Epithelial cell of esophagus (primary cell): ENCODE measurements around the gene HSD17B3.

Source experiments
- DNase-seq: peaks from one replicate; pipeline ENCODE4 v3.0.0; 2010; ENCODE audit warnings: low read depth
- H3K4me3 ChIP-seq: 2 replicates; pipeline ENCODE4 v1.5.1; 2011; ENCODE audit warnings: mild to moderate bottlenecking, low read length, control low read depth
- CTCF ChIP-seq: IDR thresholded peaks from 2 replicates; pipeline ENCODE4 v1.5.1; 2011; ENCODE audit warnings: low read depth, mild to moderate bottlenecking, low read length, control low read depth, inconsistent platforms; ENCODE audit not compliant: insufficient read depth; ENCODE audit errors: missing control alignments

The HSD17B3 gene

GRCh38 chr9:96251451-96251850, 50.5 kb downstream of the HSD17B3 start:
- H3K4me3 ChIP-seq, result no peak overlapping the region
- TF ChIP-seq CTCF, result no peak
- peak; percentile 93 for DNase-seq

DNA sequence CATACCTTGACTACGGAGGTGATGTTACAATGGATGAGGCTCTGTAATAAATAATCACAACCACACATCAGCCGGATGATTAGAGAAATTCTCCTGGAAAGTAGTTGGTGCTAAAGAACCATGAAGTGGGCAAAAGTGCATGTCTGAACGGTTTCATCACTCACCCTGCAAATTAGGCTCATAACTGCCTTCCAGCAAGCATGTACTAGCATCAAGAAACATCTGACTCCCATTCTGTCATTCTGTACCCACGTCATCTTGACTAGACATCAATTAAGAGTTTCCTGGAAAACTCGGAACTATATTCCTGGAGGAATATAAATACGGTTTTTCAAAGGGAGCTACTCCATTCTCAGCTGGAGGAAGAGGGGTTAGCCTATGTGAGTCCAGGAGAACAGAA, 52.2 kb downstream of the HSD17B3 start:
- no peak overlapping the region for H3K4me3 ChIP-seq
- TF ChIP-seq CTCF, result no peak
- peak; percentile 27 for DNase-seq

- no peak for DNase-seq
- H3K4me3 ChIP-seq, result no peak overlapping the region
- no peak for TF ChIP-seq CTCF
Observed at GRCh38 chr9:96246267-96246671, 55.7 kb downstream of the HSD17B3 start.

DNA sequence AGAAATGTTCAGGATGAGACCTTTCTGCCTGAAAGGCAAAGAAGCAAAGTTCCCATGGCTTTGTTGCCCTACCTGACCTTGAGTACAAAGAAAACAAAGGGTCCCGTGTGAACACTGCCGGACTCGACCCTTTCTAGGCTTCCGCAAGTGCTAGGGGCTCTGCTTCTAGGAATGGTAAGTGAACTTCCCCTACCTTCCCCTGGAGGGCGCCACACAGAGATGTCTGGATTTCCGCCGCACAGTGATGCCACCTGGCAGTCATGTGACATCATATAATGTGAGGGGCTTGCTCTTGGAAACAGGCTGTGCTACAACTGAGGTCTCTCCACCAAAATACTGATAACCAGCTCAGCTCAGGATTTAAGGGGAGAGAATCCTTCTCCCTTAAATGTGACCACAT, 56.6 kb downstream of the HSD17B3 start:
- H3K4me3 ChIP-seq, result no peak overlapping the region
- no peak for DNase-seq
- TF ChIP-seq CTCF, result no peak

DNA sequence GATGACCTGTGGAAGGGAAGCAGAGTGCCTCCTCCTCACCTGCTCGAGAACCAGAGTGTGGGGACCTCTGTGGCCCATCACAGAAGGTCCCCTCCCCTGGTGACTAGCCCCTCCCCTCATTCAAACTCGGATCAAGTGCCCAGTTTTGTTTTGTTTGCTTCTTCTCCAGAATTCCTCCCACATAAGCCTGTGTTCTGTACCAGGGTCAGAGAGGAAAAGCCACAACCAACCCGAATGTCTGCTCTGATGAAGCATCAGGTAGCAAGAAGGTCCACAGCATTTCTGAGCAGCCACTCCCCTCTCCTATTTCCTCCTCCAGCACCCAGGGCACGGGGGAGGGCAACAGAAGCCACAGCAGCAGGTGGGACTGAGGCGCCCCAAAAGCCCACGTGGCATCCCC, 58.2 kb downstream of the HSD17B3 start:
- DNase-seq, result no peak
- TF ChIP-seq CTCF, result no peak

DNA sequence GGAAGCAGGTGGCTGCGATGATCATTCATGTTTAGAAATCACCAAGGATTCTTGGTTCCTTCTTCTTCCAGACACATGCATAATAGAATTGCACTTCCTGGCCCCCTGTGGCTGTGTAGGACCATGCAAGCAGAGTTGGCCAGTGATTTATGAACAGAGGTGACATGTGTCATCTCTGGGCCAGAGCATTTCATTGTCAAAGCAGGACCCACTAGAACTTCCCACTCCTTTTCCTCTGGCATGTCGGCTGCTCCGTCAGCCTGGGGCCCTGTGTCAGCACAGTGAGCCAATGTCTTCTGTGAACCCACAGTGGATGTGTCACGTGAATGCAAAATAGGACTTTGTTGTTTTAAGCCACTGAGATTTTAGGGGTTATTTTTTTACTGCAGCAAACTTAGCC, 59.2 kb downstream of the HSD17B3 start:
- H3K4me3 ChIP-seq, result no peak overlapping the region
- no peak for DNase-seq
- TF ChIP-seq CTCF, result no peak

More for the DNA sequence above, 58.2 kb downstream of the HSD17B3 start:
- no peak overlapping the region for H3K4me3 ChIP-seq

GRCh38 chr9:96241391-96241809, 60.6 kb downstream of the HSD17B3 start:
- H3K4me3 ChIP-seq, result no peak overlapping the region
- DNase-seq, result peak; percentile 59
- no peak for TF ChIP-seq CTCF
